Osteoblast (primary cell): ENCODE data around the gene SPTLC3. TPM values are rescaled to one million over a fixed set of nuclear protein-coding genes. Genes with fewer than 3 reads are reported as not detected.

ENCODE experiments used
- DNase-seq: peaks from one replicate; pipeline ENCODE4 v3.0.0; 2011; ENCODE audit warnings: low spot score, mixed read lengths; ENCODE audit not compliant: insufficient read length; ENCODE audit errors: missing footprints
- H2AFZ ChIP-seq: 2 replicates; pipeline ENCODE4 v1.6.0; 2011; ENCODE audit warnings: mild to moderate bottlenecking, low read length
- H3K27ac ChIP-seq: 2 replicates; pipeline ENCODE4 v1.5.1; 2011; ENCODE audit warnings: mild to moderate bottlenecking, low read depth, low read length, moderate library complexity
- H3K27me3 ChIP-seq: 2 replicates; pipeline ENCODE4 v1.6.0; 2012; ENCODE audit warnings: mild to moderate bottlenecking, control low read depth, inconsistent platforms, low read length, moderate library complexity; ENCODE audit not compliant: insufficient read depth
- H3K36me3 ChIP-seq: 2 replicates; pipeline ENCODE4 v1.5.1; 2011; ENCODE audit warnings: mild to moderate bottlenecking, low read length, control low read depth, moderate library complexity; ENCODE audit not compliant: insufficient read depth
- H3K4me1 ChIP-seq: 2 replicates; pipeline ENCODE4 v1.5.1; 2011; ENCODE audit warnings: mild to moderate bottlenecking, low read length, control low read depth, moderate library complexity; ENCODE audit not compliant: insufficient read depth
- H3K4me2 ChIP-seq: 2 replicates; pipeline ENCODE4 v1.6.0; 2011; ENCODE audit warnings: mild to moderate bottlenecking, low read length; ENCODE audit not compliant: insufficient read depth
- H3K4me3 ChIP-seq: fragments of 200-600 bp; sonication (generic); 3 replicates; pipeline ENCODE4 v1.5.1; 2012; ENCODE audit warnings: mild to moderate bottlenecking, low read length, inconsistent platforms; ENCODE audit not compliant: insufficient read depth
- H3K79me2 ChIP-seq: 2 replicates; pipeline ENCODE4 v1.6.0; 2012; ENCODE audit warnings: mild to moderate bottlenecking, low read length, control low read depth, inconsistent platforms; ENCODE audit not compliant: insufficient read depth
- H3K9me3 ChIP-seq: 2 replicates; pipeline ENCODE4 v1.5.1; 2011; ENCODE audit warnings: low read depth, low read length, control low read depth
- H4K20me1 ChIP-seq: 2 replicates; pipeline ENCODE4 v1.6.0; 2012; ENCODE audit warnings: mild to moderate bottlenecking, low read length, control low read depth; ENCODE audit not compliant: insufficient read depth
- CTCF ChIP-seq: IDR thresholded peaks from 2 replicates; pipeline ENCODE4 v1.5.1; 2011; ENCODE audit warnings: mild to moderate bottlenecking, low read depth, low read length, moderate library complexity; ENCODE audit errors: extremely low read depth
- total RNA-seq: library from RNA; depleted of rRNA; stranded (reverse); fragments of >200 nt; gene quantifications from 2 replicates; pipeline ENCODE4 v1.2.3, GENCODE V29; 2012

Gene SPTLC3
- total RNA-seq, 1 donor: 14.8 TPM

- no peak overlapping the region for H3K27ac ChIP-seq
- H3K36me3 ChIP-seq: no peaks in the 10 kb centered on the region
- H2AFZ ChIP-seq: no peak overlapping the region
- no peak for DNase-seq
- H3K79me2 ChIP-seq: no peaks in the 10 kb centered on the region
- no peaks in the 10 kb centered on the region for H3K27me3 ChIP-seq
- H4K20me1 ChIP-seq: no peaks in the 10 kb centered on the region
- no peak overlapping the region for H3K4me2 ChIP-seq
- TF ChIP-seq CTCF: no peak
- no peaks in the 10 kb centered on the region for H3K4me1 ChIP-seq
- H3K9me3 ChIP-seq: no peaks in the 10 kb centered on the region
- H3K4me3 ChIP-seq: no peak overlapping the region
These were observed 131.4 kb downstream of the SPTLC3 start for GRCh38 chr20:13140201-13140600.

GRCh38 chr20:13140775-13141174, 132.0 kb downstream of the SPTLC3 start:
- no peak overlapping the region for H3K27ac ChIP-seq
- H3K27me3 ChIP-seq: no peaks in the 10 kb centered on the region
- H3K79me2 ChIP-seq: no peaks in the 10 kb centered on the region
- H3K4me1 ChIP-seq: no peaks in the 10 kb centered on the region
- TF ChIP-seq CTCF: no peak
- no peak overlapping the region for H2AFZ ChIP-seq
- H3K9me3 ChIP-seq: no peaks in the 10 kb centered on the region
- DNase-seq: no peak
- no peak overlapping the region for H3K4me3 ChIP-seq
- no peaks in the 10 kb centered on the region for H3K36me3 ChIP-seq
- no peak overlapping the region for H3K4me2 ChIP-seq
- H4K20me1 ChIP-seq: no peaks in the 10 kb centered on the region

- no peak for TF ChIP-seq CTCF
- Histone ChIP-seq H3K4me2 (no peak overlapping the region), H3K79me2 (no peaks in the 10 kb centered on the region), H3K9me3 (no peaks in the 10 kb centered on the region), H3K4me3 (no peak overlapping the region), H3K4me1 (no peaks in the 10 kb centered on the region), H3K27me3 (no peaks in the 10 kb centered on the region), H3K27ac (no peak overlapping the region), H3K36me3 (no peaks in the 10 kb centered on the region), H2AFZ (no peak overlapping the region), H4K20me1 (no peaks in the 10 kb centered on the region)
- no peak for DNase-seq
These were observed 132.8 kb downstream of the SPTLC3 start for GRCh38 chr20:13141546-13141945.

- H3K4me3 ChIP-seq: no peak overlapping the region
- TF ChIP-seq CTCF: no peak
- H2AFZ ChIP-seq: no peak overlapping the region
- no peak overlapping the region for H3K4me2 ChIP-seq
- no peaks in the 10 kb centered on the region for H3K27me3 ChIP-seq
- H3K27ac ChIP-seq: no peak overlapping the region
- no peaks in the 10 kb centered on the region for H3K9me3 ChIP-seq
- H4K20me1 ChIP-seq: no peaks in the 10 kb centered on the region
- DNase-seq: no peak
- no peaks in the 10 kb centered on the region for H3K36me3 ChIP-seq
- no peaks in the 10 kb centered on the region for H3K4me1 ChIP-seq
- no peaks in the 10 kb centered on the region for H3K79me2 ChIP-seq
These were observed 133.4 kb downstream of the SPTLC3 start for GRCh38 chr20:13142143-13142542.
